HG03097 (cell line): ENCODE results near the gene EEF2.
"Not testable (repeated sequence)": the region's sequence is repeated elsewhere in the genome, so short reads cannot be mapped to it uniquely, and the experiment has no call there.

ENCODE experiments used
- ATAC-seq: cut with Tn5 transposase; IDR thresholded peaks from one replicate; pipeline ENCODE4 v1.9.1; 2021; ENCODE audit not compliant: unreplicated experiment, low FRiP score

EEF2 gene

DNA sequence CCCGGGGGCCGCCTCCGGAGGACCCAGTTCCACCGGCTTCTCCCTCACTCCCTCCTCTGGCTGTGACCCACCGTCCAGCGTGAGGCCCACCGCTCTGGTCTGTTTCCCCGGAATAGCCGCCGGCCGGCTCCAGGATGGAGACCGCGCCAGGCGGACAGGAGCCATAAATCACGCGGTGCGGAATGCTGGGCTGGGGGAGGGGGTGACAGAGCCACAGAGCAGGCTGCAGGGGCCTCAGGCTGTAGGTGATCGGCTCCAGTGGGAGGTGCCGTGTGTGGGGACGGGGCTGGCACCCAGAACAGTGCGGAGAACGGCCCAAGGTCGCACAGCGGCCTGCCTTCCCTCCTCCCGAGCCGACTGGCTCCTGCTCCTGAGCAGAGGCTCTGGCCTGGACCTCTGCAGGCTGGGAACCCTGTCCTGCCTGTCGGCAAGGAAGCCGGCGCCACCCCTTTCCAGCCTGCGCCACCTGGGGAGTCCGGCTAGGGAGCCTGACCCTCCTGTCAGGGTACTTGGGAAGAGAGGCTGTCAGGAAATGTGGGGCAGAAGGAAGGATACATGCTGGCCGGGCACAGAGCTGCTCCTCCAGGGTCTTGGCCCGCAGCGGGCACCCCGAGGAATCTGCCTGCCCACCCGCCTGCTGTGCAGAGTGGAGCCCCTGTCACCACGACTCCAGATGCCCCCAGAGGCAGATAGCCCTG, 30.6 kb upstream of the EEF2 start:
- no peak for ATAC-seq

DNA sequence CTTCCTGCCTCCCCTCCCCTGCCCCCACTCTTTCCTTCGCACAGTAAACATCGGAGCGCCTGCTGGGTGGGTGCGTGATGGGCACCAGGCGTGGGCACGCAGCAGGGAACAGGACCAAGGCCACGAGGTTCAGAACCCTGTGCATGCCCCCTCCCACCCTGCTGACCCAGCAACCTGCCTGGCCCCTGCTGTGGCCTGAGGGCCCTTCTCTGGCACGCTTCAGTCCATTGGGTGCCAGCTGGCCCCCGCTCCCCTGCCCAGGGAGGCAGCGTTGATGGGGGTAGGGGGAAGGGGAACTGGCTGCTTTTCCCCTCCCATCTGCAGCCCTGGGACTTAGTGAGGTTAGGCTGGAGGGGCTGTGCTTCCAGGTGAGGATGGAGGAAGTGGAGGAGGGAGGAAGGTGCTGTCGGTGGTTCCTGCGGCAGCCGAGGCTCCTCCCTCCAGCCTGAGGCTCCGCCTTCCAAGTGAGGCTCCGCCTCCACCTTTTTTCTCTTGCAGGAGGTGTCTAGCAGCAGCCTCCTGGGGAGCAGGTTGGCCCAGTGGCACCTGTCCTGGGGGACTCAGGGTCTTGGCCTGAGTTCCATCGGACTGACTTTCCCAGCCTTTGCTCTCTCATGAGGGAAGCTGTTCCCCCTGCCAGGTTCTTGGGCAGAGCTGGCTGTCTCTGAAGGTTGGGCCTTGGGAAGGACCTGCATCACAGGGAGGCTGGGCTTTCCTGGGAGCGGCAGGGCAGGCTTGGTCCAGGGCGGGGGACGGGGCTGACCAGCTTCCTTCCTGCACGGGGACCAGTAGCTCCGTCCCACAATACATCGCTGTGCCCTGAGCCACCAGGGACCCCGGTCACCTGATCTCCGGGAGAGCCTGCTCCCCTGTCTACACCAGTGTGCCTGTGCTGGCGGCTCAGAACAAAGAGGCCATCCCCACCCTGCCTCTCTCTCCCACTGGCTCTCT, 29.6 kb upstream of the EEF2 start:
- ATAC-seq, result no peak

DNA sequence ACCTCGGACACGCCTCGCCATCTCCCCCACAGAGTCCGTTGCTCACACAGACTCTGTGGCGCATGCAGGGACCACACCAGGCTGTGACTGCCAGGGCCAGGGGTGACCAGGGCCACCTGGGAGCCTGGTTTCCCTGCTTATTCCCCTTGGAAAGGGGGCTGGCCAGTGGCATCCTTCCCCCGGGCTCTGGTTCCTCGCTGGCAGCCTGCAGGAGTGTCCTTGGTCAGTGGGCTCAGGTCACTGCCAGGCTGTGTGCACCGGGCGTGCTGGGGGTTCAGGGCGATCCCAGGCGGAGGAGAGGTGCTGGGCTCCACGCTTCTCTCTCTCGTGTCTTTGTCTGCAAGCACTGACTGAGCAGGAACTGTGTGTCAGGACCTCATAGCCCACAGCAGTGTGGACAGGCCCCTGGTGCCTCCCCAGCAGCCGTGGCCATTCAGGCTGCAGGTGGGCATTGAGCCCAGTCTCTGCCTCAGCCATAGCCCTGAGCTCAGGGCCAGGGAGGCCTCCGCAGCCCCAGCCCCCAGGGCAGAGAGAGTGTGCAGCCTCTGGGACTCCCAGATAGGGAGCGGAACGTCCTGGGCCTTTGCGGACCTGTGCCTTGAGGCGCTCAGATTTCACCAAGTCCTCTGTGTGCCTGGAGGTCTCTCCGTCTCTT, 28.8 kb upstream of the EEF2 start:
- ATAC-seq, result no peak

GRCh38 chr19:4012975-4013634, 27.8 kb upstream of the EEF2 start:
- no peak for ATAC-seq

GRCh38 chr19:4012092-4012974, 27.1 kb upstream of the EEF2 start:
- ATAC-seq, result no peak

DNA sequence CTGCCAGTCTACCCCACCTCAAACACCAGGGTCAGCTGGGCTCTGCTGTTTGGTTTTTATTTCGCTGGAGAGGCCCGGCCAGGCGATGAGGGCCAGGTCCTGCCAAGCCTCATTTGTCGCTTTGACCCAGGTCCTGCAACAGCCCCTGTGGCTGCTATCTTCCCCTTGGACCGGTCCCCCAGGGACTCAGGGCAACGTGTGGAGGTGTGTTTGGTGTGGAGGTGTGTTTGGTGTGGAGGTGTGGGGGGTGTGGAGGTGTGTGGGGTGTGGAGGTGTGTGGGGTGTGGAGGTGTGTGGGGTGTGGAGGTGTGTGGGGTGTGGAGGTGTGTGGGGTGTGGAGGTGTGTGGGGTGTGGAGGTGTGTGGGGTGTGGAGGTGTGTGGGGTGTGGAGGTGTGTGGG, 26.2 kb upstream of the EEF2 start:
- not testable (repeated sequence) for ATAC-seq

- ATAC-seq, result no peak
Measured at GRCh38 chr19:4010808-4011110, 25.5 kb upstream of the EEF2 start.

GRCh38 chr19:4009990-4010807, 24.9 kb upstream of the EEF2 start:
- no peak for ATAC-seq

- peak; percentile 4 for ATAC-seq
Measured at GRCh38 chr19:4007836-4008539, 22.7 kb upstream of the EEF2 start.

DNA sequence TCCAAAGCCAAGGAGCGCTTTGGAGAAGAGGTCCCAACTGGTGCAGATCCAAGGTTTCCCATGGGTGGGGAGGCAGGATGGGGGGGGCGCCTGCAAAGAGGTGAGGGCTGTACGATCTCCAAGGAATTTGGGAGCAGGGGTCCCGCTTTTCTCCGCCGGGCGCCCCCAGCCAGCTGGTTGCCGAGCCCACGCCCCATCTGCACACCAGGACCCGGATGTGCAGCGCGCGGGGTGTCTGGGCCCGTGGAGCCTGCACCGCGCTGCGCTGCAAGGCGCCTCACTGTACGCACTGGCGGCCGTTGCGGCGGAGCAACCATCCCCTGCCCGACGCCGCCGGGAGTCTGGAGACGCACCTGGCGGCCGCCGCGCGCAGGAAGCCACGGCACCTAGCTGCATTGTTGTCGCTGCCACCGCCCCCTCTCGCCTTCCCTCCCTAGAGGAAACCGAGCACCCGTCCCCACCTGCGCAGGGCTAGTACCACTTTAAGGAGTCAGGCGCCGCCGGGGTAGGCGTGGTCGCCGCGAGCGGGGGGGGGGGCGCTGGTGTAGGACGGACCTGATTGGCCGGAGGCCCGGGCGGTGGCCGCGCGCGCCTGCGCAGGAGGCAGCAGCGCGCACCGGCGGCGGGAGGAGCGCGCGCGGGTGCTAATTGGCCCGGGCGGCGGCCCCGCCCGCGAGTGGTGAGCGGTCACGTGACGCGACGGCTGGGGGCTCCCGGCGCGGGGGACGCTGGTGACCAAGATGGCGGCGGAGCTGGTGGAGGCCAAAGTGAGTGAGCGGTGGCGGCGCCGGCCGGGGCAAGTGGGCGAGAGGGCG, 22.0 kb upstream of the EEF2 start, which contains the start of gene PIAS4:
TSS of gene PIAS4 (plus strand) at position 716 of the 815 bp plus-strand sequence. CDS start at position 741, 25 bp downstream.
- peak; percentile 78 for ATAC-seq

- ATAC-seq, result not testable (repeated sequence)
Measured at GRCh38 chr19:4005436-4005835, 20.2 kb upstream of the EEF2 start.

GRCh38 chr19:4000798-4001197, 15.5 kb upstream of the EEF2 start:
- ATAC-seq, result not testable (repeated sequence)

GRCh38 chr19:3998667-3999412, 13.6 kb upstream of the EEF2 start:
- ATAC-seq, result not testable (repeated sequence)

- no peak for ATAC-seq
Measured at GRCh38 chr19:3995607-3996006, 10.3 kb upstream of the EEF2 start.

GRCh38 chr19:3990815-3991117, 5.5 kb upstream of the EEF2 start:
- no peak for ATAC-seq

- no peak for ATAC-seq
Measured at GRCh38 chr19:3987619-3988371, 2.5 kb upstream of the EEF2 start.
